ENCODE measurements around the gene EIF3D.
A peak's percentile ranks its signal among the peaks of the same experiment; 100 is the strongest.

The EIF3D gene

GRCh38 chr22:36554098-36554497 is 25.1 kb upstream of the EIF3D start:
- TF ChIP-seq CTCF (IDR thresholded peaks at IDR 0.05; ENCODE audit: borderline replicate concordance, control extremely low read depth, extremely low read depth, insufficient read depth, missing control alignments) = no peak
- in situ Hi-C loops (cut with MboI; ENCODE audit: low sequenced_read_pairs, unreplicated experiment) = no loop called here
- no peak for DNase-seq (ENCODE audit: low spot score)

GRCh38 chr22:36552289-36552688 is 23.3 kb upstream of the EIF3D start:
- DNase-seq (ENCODE audit: low spot score) = peak; percentile 58
- in situ Hi-C loops (cut with MboI; ENCODE audit: low sequenced_read_pairs, unreplicated experiment) = no loop called here
- no peak for TF ChIP-seq CTCF (IDR thresholded peaks at IDR 0.05; ENCODE audit: borderline replicate concordance, control extremely low read depth, extremely low read depth, insufficient read depth, missing control alignments)

GRCh38 chr22:36550701-36551495 is 21.9 kb upstream of the EIF3D start:
- in situ Hi-C loops (cut with MboI; ENCODE audit: low sequenced_read_pairs, unreplicated experiment) = no loop called here
- no peak for TF ChIP-seq CTCF (IDR thresholded peaks at IDR 0.05; ENCODE audit: borderline replicate concordance, control extremely low read depth, extremely low read depth, insufficient read depth, missing control alignments)
- DNase-seq (ENCODE audit: low spot score) = no peak

GRCh38 chr22:36549033-36549432 is 20.1 kb upstream of the EIF3D start:
- in situ Hi-C loops (cut with MboI; ENCODE audit: low sequenced_read_pairs, unreplicated experiment) = no loop called here
- TF ChIP-seq CTCF (IDR thresholded peaks at IDR 0.05; ENCODE audit: borderline replicate concordance, control extremely low read depth, extremely low read depth, insufficient read depth, missing control alignments) = no peak
- DNase-seq (ENCODE audit: low spot score) = no peak

- in situ Hi-C loops (cut with MboI; ENCODE audit: low sequenced_read_pairs, unreplicated experiment) = no loop called here
- no peak for TF ChIP-seq CTCF (IDR thresholded peaks at IDR 0.05; ENCODE audit: borderline replicate concordance, control extremely low read depth, extremely low read depth, insufficient read depth, missing control alignments)
- no peak for DNase-seq (ENCODE audit: low spot score)
These were observed 19.6 kb upstream of the EIF3D start for GRCh38 chr22:36548606-36549005.

- in situ Hi-C loops (cut with MboI; ENCODE audit: low sequenced_read_pairs, unreplicated experiment) = no loop called here
- TF ChIP-seq CTCF (IDR thresholded peaks at IDR 0.05; ENCODE audit: borderline replicate concordance, control extremely low read depth, extremely low read depth, insufficient read depth, missing control alignments) = no peak
- no peak for DNase-seq (ENCODE audit: low spot score)
These were observed 18.0 kb upstream of the EIF3D start for GRCh38 chr22:36546932-36547331.

Data from GM13976 (cell line).